Measurements from ENCODE around the gene HTT-AS.

The HTT-AS gene

DNA sequence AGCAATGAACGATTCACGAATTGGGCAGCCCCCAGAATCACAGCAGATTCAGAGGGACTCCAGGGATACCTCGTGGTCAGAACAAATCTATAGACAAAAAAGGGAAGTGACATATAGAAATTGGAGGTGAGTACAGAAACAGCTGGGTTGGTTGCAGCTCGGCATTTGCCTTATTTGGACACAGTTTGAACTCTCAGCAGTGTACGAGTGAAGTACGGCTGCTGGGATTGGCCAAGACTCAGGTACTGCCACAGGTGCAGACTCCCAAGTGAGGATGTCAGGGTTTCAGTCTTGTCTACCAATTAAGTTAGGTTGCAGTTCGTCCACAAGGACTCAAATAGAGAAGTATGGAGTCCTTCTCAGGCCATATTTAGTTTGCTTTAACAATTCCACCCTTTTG, 28.2 kb downstream of the HTT-AS start:
- no peak overlapping the region for H3K4me3 ChIP-seq (ENCODE audit: low read length)
- no peaks in the 10 kb centered on the region for H3K36me3 ChIP-seq (ENCODE audit: control insufficient read depth, low read depth, low read length)
- no peak overlapping the region for H3K9ac ChIP-seq (ENCODE audit: low read length)
- no peak overlapping the region for H3K27ac ChIP-seq (ENCODE audit: low read length)
- no peaks in the 10 kb centered on the region for H3K4me1 ChIP-seq (ENCODE audit: control insufficient read depth, low read depth, low read length)
- no peaks in the 10 kb centered on the region for H3K9me3 ChIP-seq (ENCODE audit: control insufficient read depth, low read depth, low read length)
- no peaks in the 10 kb centered on the region for H3K27me3 ChIP-seq (ENCODE audit: control insufficient read depth, insufficient read depth, low read length)

DNA sequence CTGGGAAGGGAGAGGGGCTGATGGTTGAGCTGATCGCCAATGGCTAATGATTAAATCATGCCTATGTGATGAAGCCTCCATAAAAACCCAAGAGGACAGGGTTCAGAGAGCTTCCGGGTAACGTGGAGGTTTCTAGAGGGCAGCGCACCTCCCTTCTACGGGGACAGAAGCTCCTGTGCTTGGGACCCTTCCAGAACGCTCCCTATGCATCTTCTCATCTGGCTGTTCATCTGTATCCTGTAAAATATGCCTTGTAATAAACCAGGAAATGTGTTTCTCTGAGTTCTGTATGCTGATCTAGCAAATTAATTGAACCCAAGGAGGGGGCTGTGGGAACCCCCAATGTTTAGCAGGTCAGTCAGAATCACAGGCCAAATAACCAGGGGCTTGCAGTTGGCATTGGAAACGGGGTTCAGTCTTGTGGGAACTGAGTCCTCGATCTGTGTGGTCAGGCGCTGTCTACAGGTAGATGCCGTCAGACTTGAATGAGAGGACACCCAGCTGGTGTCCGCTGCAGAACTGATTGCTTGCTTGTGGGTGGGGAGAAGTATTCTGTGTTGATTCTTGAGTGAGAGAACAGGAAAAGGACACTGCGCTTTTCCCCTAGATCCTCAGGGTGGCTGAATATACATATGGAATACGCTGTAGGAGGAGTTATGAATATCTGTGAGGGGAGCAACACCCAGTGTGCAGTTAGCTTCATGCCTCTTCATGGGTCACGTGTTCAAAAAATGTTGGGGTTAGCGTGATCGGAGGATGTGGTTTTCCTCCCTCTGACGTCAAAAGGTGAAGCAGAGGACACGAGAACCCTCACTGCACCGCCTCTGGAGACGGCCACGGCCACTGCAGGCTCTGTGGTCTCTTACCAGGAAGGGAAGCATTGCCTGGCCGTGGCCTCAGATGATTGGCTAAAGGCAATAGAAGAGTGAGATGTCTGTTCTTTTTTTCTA, 29.2 kb downstream of the HTT-AS start:
- Histone ChIP-seq H3K27ac (ENCODE audit: low read length) (no peak overlapping the region), H3K27me3 (ENCODE audit: control insufficient read depth, insufficient read depth, low read length) (no peaks in the 10 kb centered on the region), H3K36me3 (ENCODE audit: control insufficient read depth, low read depth, low read length) (no peaks in the 10 kb centered on the region), H3K9me3 (ENCODE audit: control insufficient read depth, low read depth, low read length) (no peaks in the 10 kb centered on the region), H3K4me3 (ENCODE audit: low read length) (no peak overlapping the region), H3K4me1 (ENCODE audit: control insufficient read depth, low read depth, low read length) (no peaks in the 10 kb centered on the region), H3K9ac (ENCODE audit: low read length) (no peak overlapping the region)

DNA sequence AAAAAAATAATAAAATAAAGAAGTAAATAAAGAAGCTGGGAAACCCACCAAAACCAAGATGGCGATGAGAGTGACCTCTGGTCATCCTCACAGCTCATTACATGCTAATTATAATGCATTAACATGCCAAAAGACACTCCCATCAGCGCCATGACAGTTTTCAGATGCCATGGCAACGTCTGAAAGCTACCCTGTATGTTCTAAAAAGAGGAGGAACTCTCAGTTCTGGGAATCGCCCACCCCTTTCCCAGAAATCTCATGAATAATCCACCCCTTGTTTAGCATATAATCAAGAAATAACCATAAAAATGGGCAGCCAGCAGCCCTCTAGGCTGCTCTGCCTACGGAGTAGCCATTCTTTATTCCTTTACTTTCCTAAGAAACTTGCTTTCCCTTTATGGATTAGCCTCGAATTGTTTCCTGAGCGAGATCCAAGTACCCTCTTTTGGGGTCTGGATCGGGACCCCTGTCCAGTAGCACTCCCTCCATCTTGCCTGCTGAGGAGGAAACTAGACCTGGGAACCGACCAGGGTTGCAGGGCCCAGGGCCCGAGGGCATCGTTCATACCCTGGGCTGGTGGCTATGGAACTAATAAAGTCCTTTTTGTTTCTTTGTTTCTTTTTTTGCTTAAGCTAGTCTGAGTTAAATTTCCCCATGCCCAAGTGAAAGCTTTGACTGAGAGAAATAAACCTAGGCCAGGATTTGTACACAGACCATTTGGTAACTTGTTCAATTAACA, 30.9 kb downstream of the HTT-AS start:
- Histone ChIP-seq H3K4me3 (ENCODE audit: low read length) (no peak overlapping the region), H3K4me1 (ENCODE audit: control insufficient read depth, low read depth, low read length) (no peaks in the 10 kb centered on the region), H3K9ac (ENCODE audit: low read length) (no peak overlapping the region), H3K27ac (ENCODE audit: low read length) (no peak overlapping the region), H3K9me3 (ENCODE audit: control insufficient read depth, low read depth, low read length) (no peaks in the 10 kb centered on the region), H3K36me3 (ENCODE audit: control insufficient read depth, low read depth, low read length) (no peaks in the 10 kb centered on the region), H3K27me3 (ENCODE audit: control insufficient read depth, insufficient read depth, low read length) (no peaks in the 10 kb centered on the region)

DNA sequence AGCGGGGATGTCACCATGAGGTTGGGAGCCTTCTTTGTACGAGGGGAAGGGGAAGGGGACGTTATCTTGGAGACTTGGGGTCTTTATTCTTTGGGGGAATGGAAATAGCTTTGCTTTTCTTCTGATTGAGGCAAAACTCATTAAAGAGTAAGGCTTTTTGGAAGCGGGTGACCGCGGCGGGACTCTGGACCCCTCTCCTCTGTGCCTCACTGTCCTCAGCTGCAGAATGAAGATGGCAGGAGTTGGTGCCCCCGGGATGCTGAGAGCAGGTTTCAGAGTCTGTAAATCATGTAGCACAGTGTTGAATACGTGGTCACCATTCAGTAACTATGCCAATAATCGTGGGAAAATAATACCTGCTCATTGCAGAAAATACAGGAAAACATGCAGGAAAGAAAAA, 32.1 kb downstream of the HTT-AS start:
- H3K4me1 ChIP-seq (ENCODE audit: control insufficient read depth, low read depth, low read length), result no peaks in the 10 kb centered on the region
- no peak overlapping the region for H3K4me3 ChIP-seq (ENCODE audit: low read length)
- no peaks in the 10 kb centered on the region for H3K36me3 ChIP-seq (ENCODE audit: control insufficient read depth, low read depth, low read length)
- H3K9ac ChIP-seq (ENCODE audit: low read length), result no peak overlapping the region
- H3K27ac ChIP-seq (ENCODE audit: low read length), result no peak overlapping the region
- H3K9me3 ChIP-seq (ENCODE audit: control insufficient read depth, low read depth, low read length), result no peaks in the 10 kb centered on the region
- H3K27me3 ChIP-seq (ENCODE audit: control insufficient read depth, insufficient read depth, low read length), result no peaks in the 10 kb centered on the region

DNA sequence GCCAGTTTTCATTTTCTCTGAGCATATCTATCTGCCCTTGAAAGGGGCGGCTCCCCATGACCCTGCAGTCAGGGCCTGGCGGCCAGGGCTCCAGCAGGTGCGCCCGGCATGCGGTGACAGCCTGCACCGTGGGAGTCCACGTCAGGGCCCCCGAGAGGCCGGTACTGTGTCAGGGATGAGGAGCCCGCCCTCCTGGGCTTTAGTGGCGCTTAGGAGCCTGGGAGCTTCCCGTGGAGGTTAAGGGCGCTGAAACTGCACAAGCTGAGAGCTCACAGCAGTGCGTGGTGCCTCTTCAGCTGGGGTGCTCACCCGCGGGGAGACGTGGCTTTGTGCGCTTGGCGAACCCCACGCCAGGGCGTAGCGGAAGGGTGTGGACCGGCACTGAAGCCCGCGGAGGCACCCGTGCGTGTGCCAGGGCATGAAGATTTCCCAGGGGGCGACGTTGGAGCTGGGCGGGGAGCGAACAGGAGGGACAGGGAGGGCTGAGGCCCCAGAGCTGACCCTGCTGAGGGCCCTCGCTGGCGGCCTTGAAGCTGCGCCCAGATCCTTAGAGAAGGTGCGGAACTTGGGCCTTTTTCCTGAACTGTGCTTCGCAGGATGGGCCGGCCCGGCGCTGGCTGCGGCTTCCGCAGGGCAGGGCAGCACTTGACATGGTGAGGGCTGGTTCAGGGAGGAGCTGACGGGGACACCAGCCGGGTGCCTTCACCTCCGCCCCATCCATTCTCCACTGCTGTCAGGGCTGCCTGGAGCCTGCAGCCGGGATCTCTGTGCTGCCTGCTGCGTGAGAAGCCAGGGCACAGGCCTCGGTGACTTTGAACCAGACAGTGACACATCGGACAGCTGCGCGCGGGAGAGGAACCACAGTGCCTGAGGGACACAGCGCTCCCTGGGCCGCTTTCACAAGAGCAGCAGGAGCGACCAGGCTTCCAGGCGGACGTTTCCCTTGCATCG, 32.9 kb downstream of the HTT-AS start:
- Histone ChIP-seq H3K27ac (ENCODE audit: low read length) (no peak overlapping the region), H3K4me1 (ENCODE audit: control insufficient read depth, low read depth, low read length) (no peaks in the 10 kb centered on the region), H3K27me3 (ENCODE audit: control insufficient read depth, insufficient read depth, low read length) (no peaks in the 10 kb centered on the region), H3K9me3 (ENCODE audit: control insufficient read depth, low read depth, low read length) (no peaks in the 10 kb centered on the region), H3K4me3 (ENCODE audit: low read length) (no peak overlapping the region), H3K36me3 (ENCODE audit: control insufficient read depth, low read depth, low read length) (no peaks in the 10 kb centered on the region), H3K9ac (ENCODE audit: low read length) (no peak overlapping the region)

DNA sequence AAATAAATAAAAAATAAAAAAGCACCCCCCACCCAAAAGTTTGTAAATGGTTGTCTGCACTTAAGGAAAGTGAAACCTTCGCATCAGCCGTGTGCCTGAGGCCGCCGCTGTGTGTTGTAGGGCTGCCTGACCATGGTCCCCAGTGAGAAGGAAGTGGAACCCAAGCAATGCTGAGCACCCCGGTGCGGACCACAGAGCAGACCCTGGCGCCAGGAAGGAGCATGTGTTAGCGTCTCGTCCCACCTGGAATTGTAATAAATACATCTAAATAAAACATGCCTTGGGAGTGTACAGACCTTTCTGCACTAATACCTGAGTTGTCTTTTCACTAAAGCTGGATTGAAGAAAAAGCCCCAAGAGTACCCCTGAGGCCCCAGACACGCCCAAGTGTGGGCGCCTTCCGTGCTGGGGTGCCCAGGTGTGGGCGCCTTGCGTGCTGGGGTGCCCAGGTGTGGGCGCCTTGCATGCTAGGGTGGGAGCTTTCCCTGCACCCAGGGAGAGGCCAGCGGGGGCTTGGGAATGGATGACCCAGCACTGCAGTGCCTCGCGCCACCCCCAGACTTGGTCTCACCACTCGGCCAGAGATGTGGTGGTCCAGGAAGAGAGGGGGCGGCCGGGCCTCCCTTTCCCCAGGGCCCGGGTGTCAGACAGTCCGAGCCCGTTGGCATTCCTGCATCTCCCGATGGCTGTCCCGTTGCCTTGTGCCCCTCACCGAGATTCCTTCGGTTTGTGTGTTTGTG, 33.7 kb downstream of the HTT-AS start:
- H3K27ac ChIP-seq (ENCODE audit: low read length), result no peak overlapping the region
- H3K9ac ChIP-seq (ENCODE audit: low read length), result no peak overlapping the region
- no peaks in the 10 kb centered on the region for H3K36me3 ChIP-seq (ENCODE audit: control insufficient read depth, low read depth, low read length)
- no peak overlapping the region for H3K4me3 ChIP-seq (ENCODE audit: low read length)
- no peaks in the 10 kb centered on the region for H3K4me1 ChIP-seq (ENCODE audit: control insufficient read depth, low read depth, low read length)
- no peaks in the 10 kb centered on the region for H3K27me3 ChIP-seq (ENCODE audit: control insufficient read depth, insufficient read depth, low read length)
- no peaks in the 10 kb centered on the region for H3K9me3 ChIP-seq (ENCODE audit: control insufficient read depth, low read depth, low read length)

- Histone ChIP-seq H3K9me3 (ENCODE audit: control insufficient read depth, low read depth, low read length) (no peaks in the 10 kb centered on the region), H3K4me3 (ENCODE audit: low read length) (no peak overlapping the region), H3K9ac (ENCODE audit: low read length) (no peak overlapping the region), H3K4me1 (ENCODE audit: control insufficient read depth, low read depth, low read length) (no peaks in the 10 kb centered on the region), H3K27ac (ENCODE audit: low read length) (no peak overlapping the region), H3K36me3 (ENCODE audit: control insufficient read depth, low read depth, low read length) (no peaks in the 10 kb centered on the region), H3K27me3 (ENCODE audit: control insufficient read depth, insufficient read depth, low read length) (no peaks in the 10 kb centered on the region)
These were observed 34.5 kb downstream of the HTT-AS start for GRCh38 chr4:3039706-3040366.

DNA sequence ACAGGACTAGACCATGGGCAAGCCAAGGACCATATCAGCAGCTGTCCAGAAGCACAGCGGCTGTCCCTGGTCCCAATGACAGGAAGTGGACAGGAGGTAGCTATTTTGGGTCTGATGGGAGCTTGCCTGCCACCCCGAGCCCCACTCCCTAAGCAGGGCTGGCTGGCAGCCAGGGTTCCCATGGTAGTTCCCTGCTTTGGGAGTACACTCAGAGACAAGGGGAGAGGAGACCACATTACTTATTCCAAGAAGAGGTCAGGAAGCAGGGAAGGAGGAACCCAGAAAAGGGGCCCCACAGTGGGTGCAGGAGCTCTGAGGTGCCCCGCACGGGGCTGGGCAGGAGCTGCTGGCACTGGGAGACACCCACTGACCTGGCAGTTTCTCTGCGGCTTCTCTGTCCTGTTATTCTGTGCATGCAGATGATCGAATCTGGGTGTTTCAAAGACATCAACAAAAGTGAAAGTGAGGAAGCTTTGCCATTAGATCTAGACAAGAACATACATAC, 36.3 kb downstream of the HTT-AS start:
- H3K27ac ChIP-seq (ENCODE audit: low read length), result no peak overlapping the region
- H3K4me3 ChIP-seq (ENCODE audit: low read length), result no peak overlapping the region
- no peaks in the 10 kb centered on the region for H3K27me3 ChIP-seq (ENCODE audit: control insufficient read depth, insufficient read depth, low read length)
- H3K4me1 ChIP-seq (ENCODE audit: control insufficient read depth, low read depth, low read length), result no peaks in the 10 kb centered on the region
- H3K9ac ChIP-seq (ENCODE audit: low read length), result no peak overlapping the region
- no peaks in the 10 kb centered on the region for H3K36me3 ChIP-seq (ENCODE audit: control insufficient read depth, low read depth, low read length)
- H3K9me3 ChIP-seq (ENCODE audit: control insufficient read depth, low read depth, low read length), result no peaks in the 10 kb centered on the region

GRCh38 chr4:3036131-3036952, 38.0 kb downstream of the HTT-AS start:
- H3K36me3 ChIP-seq (ENCODE audit: control insufficient read depth, low read depth, low read length), result no peaks in the 10 kb centered on the region
- no peak overlapping the region for H3K9ac ChIP-seq (ENCODE audit: low read length)
- H3K27me3 ChIP-seq (ENCODE audit: control insufficient read depth, insufficient read depth, low read length), result no peaks in the 10 kb centered on the region
- H3K4me1 ChIP-seq (ENCODE audit: control insufficient read depth, low read depth, low read length), result no peaks in the 10 kb centered on the region
- no peak overlapping the region for H3K4me3 ChIP-seq (ENCODE audit: low read length)
- no peak overlapping the region for H3K27ac ChIP-seq (ENCODE audit: low read length)
- H3K9me3 ChIP-seq (ENCODE audit: control insufficient read depth, low read depth, low read length), result no peaks in the 10 kb centered on the region

GRCh38 chr4:3035674-3036073, 38.7 kb downstream of the HTT-AS start:
- Histone ChIP-seq H3K9me3 (ENCODE audit: control insufficient read depth, low read depth, low read length) (no peaks in the 10 kb centered on the region), H3K36me3 (ENCODE audit: control insufficient read depth, low read depth, low read length) (no peaks in the 10 kb centered on the region), H3K9ac (ENCODE audit: low read length) (no peak overlapping the region), H3K4me3 (ENCODE audit: low read length) (no peak overlapping the region), H3K27ac (ENCODE audit: low read length) (no peak overlapping the region), H3K27me3 (ENCODE audit: control insufficient read depth, insufficient read depth, low read length) (no peaks in the 10 kb centered on the region), H3K4me1 (ENCODE audit: control insufficient read depth, low read depth, low read length) (no peaks in the 10 kb centered on the region)
